K562 (cell line): ENCODE data around the gene NMNAT2. TPM values are rescaled to one million over a fixed set of nuclear protein-coding genes. Genes with fewer than 3 reads are reported as not detected.

ENCODE experiments used
- ATAC-seq: fragments of 200-7000 bp; cut with Tn5 transposase; 3 replicates; pipeline ENCODE4 v1.9.1; 2020; ENCODE audit warnings: moderate library complexity
- BruUV-seq: library from RNA; stranded (reverse); fragments of 400-500 nt; replicated peaks from 2 replicates; lab custom pipeline; 2021; lab: Mats Ljungman, UMichigan
- CTCF ChIA-PET: fragments of 300-600 bp; formaldehyde crosslinking; extraction: SDS; loops from one replicate; lab custom pipeline; 2021; ENCODE audit warnings: low intra/inter-chr PET ratio; lab: Yijun Ruan, JAX
- POLR2A ChIA-PET: fragments of 300-600, 350-650 bp; sonication (Branson Sonifier 250); formaldehyde crosslinking; extraction: SDS; loops from one replicate; lab custom pipeline; 2021; ENCODE audit warnings: antibody characterized with exemption, inconsistent platforms; lab: Yijun Ruan, JAX
- DNase-seq, 4 experiments: peaks; one replicate each; pipeline versions ENCODE4 v3.0.0 to v3.0.0-alpha.2; 2011 to 2018; ENCODE audit warnings: low spot score in 3 of 4, mixed read lengths in 3 of 4; ENCODE audit errors: extremely low read depth in 1 of 4
- FAIRE-seq: peaks from 2 replicates; lab custom pipeline; 2011; peaks lifted over from hg19 to GRCh38; lab: Jason Lieb, UNC
- H2AFZ ChIP-seq: 2 replicates; pipeline ENCODE4 v1.6.0; 2011; ENCODE audit warnings: low read depth, low read length, control low read depth, inconsistent platforms
- H3K27ac ChIP-seq: fragments of 200-600 bp; 3 replicates; pipeline ENCODE4 v1.8.0; 2011; ENCODE audit warnings: low read depth, mild to moderate bottlenecking, control low read depth, inconsistent platforms, low read length, moderate library complexity, mixed read lengths; ENCODE audit errors: extremely low read depth
- H3K27me3 ChIP-seq, 2 experiments: fragments of 300-600 bp in 1 of 2; 2 replicates in 1 of 2; 3 replicates in 1 of 2; pipeline versions ENCODE4 v1.6.0 to v1.8.0; 2011; ENCODE audit warnings: inconsistent platforms in 2 of 2, low read length in 2 of 2, mild to moderate bottlenecking in 1 of 2, mixed read lengths in 1 of 2, moderate library complexity in 1 of 2; ENCODE audit not compliant: control insufficient read depth in 2 of 2, insufficient read depth in 2 of 2
- H3K36me3 ChIP-seq: fragments of 300-600 bp; 3 replicates; pipeline ENCODE4 v1.8.0; 2011; ENCODE audit warnings: mild to moderate bottlenecking, low read length, inconsistent platforms; ENCODE audit not compliant: control insufficient read depth, insufficient read depth
- H3K4me1 ChIP-seq, 2 experiments: fragments of 200-600 bp in 1 of 2; replicated peaks in 1 of 2; 2 replicates in 1 of 2; 3 replicates in 1 of 2; pipeline versions ENCODE4 v1.5.1 to v1.8.0; 2011; ENCODE audit warnings: inconsistent platforms in 2 of 2, low read length in 2 of 2, mild to moderate bottlenecking in 1 of 2, mixed read lengths in 1 of 2, moderate library complexity in 1 of 2; ENCODE audit not compliant: control insufficient read depth in 2 of 2, insufficient read depth in 2 of 2
- H3K4me2 ChIP-seq: 2 replicates; pipeline ENCODE4 v1.6.1; 2011; ENCODE audit warnings: low read length, control low read depth, inconsistent platforms, mixed read lengths; ENCODE audit not compliant: insufficient read depth
- H3K4me3 ChIP-seq: fragments of 200-600 bp; sonication (generic), shearing (Covaris generic); 2 replicates; pipeline ENCODE4 v1.5.1; 2016; ENCODE audit warnings: control low read depth, inconsistent platforms
- H3K79me2 ChIP-seq: fragments of 200-600 bp; 3 replicates; pipeline ENCODE4 v1.8.0; 2011; ENCODE audit warnings: low read length, inconsistent platforms; ENCODE audit not compliant: control insufficient read depth, insufficient read depth
- H3K9ac ChIP-seq, 2 experiments: 2 replicates each; pipeline versions ENCODE4 v1.6.0 to v1.6.1; 2011; ENCODE audit warnings: low read depth in 2 of 2, low read length in 2 of 2, control low read depth in 1 of 2, inconsistent platforms in 1 of 2, mild to moderate bottlenecking in 1 of 2, mixed read lengths in 1 of 2; ENCODE audit not compliant: insufficient read depth in 1 of 2
- H3K9me1 ChIP-seq: one replicate; pipeline ENCODE4 v1.6.0; 2011; ENCODE audit warnings: inconsistent platforms, mild to moderate bottlenecking, low read length, moderate library complexity; ENCODE audit not compliant: control insufficient read depth, insufficient read depth
- H3K9me3 ChIP-seq: replicated peaks from 2 replicates; pipeline ENCODE4 v1.5.1; 2011; ENCODE audit warnings: low read depth, low read length, inconsistent platforms; ENCODE audit not compliant: control insufficient read depth, insufficient read depth
- H4K20me1 ChIP-seq: replicated peaks from 2 replicates; pipeline ENCODE4 v1.6.1; 2011; ENCODE audit warnings: low read length, inconsistent platforms, mixed read lengths; ENCODE audit not compliant: control insufficient read depth, insufficient read depth
- CAMTA2 ChIP-seq: fragments of 250-450 bp; sonication (Bioruptor Pico); conservative IDR thresholded peaks from 2 replicates; pipeline ENCODE4 v1.5.1; 2022
- E2F6 ChIP-seq, 2 experiments: IDR thresholded peaks; 2 replicates each; pipeline ENCODE4 v1.6.1; 2011; ENCODE audit warnings: borderline replicate concordance in 1 of 2, control low read depth in 1 of 2, low read depth in 1 of 2, low read length in 1 of 2, mild to moderate bottlenecking in 1 of 2, mixed read lengths in 1 of 2, moderate library complexity in 1 of 2; ENCODE audit not compliant: insufficient read depth in 1 of 2, insufficient read length in 1 of 2, poor library complexity in 1 of 2, severe bottlenecking in 1 of 2; ENCODE audit errors: extremely low read depth in 1 of 2
- NELFE ChIP-seq: IDR thresholded peaks from 2 replicates; pipeline ENCODE4 v1.6.1; 2011; ENCODE audit warnings: mild to moderate bottlenecking; ENCODE audit not compliant: insufficient read depth, insufficient read length
- NEUROD1 ChIP-seq: fragments of 150-350 bp; IDR thresholded peaks from 2 replicates; pipeline ENCODE4 v1.6.1; 2014; ENCODE audit warnings: borderline replicate concordance, low read length, low read depth; ENCODE audit not compliant: partially characterized antibody
- NFYB ChIP-seq: IDR thresholded peaks from 2 replicates; pipeline ENCODE4 v1.6.1; 2011; ENCODE audit warnings: mild to moderate bottlenecking, moderate library complexity; ENCODE audit not compliant: insufficient read length; ENCODE audit errors: extremely low read depth
- PURB ChIP-seq: sonication (generic); formaldehyde crosslinking; IDR thresholded peaks from 2 replicates; pipeline ENCODE4 v1.9.0; 2021; ENCODE audit warnings: low read depth, mild to moderate bottlenecking, missing genetic modification reagents
- ZHX1 ChIP-seq: fragments of 150-350 bp; conservative IDR thresholded peaks from 2 replicates; pipeline ENCODE4 v1.6.1; 2014; ENCODE audit warnings: low read length
- ZNF134 ChIP-seq: fragments of 250-450 bp; sonication (Bioruptor Pico); conservative IDR thresholded peaks from 2 replicates; pipeline ENCODE4 v1.4.0; 2020
- ZNF263 ChIP-seq: sonication (generic); formaldehyde crosslinking; IDR thresholded peaks from 2 replicates; pipeline ENCODE4 v1.8.0; 2022; ENCODE audit warnings: mild to moderate bottlenecking, missing genetic modification reagents, borderline replicate concordance
- WGBS: fragments of 100-300 bp; shearing (Covaris generic); methylation state at CpG from one replicate; pipeline ENCODE4 v1.1.6; 2016; ENCODE audit warnings: low coverage, mixed read lengths; ENCODE audit not compliant: insufficient coverage; ENCODE audit errors: missing lambda C conversion rate; 5-methylcytosine and 5-hydroxymethylcytosine counted together
- in situ Hi-C: fragments of 300-500 bp; cut with MboI; formaldehyde crosslinking; loops from 4 replicates; pipeline ENCODE4 v1.15.0; 2018; ENCODE audit warnings: inconsistent platforms, mixed read lengths
- intact Hi-C: fragments of 100-400 bp; cut with micrococcal nuclease; formaldehyde crosslinking; loops from 2 replicates; pipeline ENCODE4 v1.14.2; 2022
- polyA plus RNA-seq, 8 experiments: library from polyadenylated mRNA; depleted of rRNA in 4 of 8; stranded (reverse) in 5 of 8; unstranded in 3 of 8; fragments of >200 nt; fragmentation: Nextera tagmentation in 2 of 8; fragmentation: Illumina TruSeq in 1 of 8; extraction: Ambion mirVana in 2 of 8; extraction: Trizol in 1 of 8; gene quantifications; 2 replicates each; pipeline versions ENCODE4 v1.2.1 to v1.2.3, GENCODE V29; 2011 to 2014; ENCODE audit warnings: inconsistent platforms in 1 of 8, missing spikeins in 1 of 8
- total RNA-seq, 7 experiments: library from RNA; depleted of rRNA in 6 of 7; stranded (reverse); fragments of >200 nt in 6 of 7; fragmentation: Illumina TruSeq in 2 of 7; extraction: Trizol in 2 of 7; gene quantifications; 2 replicates each; pipeline versions ENCODE4 v1.2.1 to v1.2.3, GENCODE V29; 2011 to 2021; ENCODE audit warnings: low replicate concordance in 1 of 7
- TF ChIP-seq, protein P1 (sequence below): fragments of 200-800 bp; sonication (Bioruptor generic); IDR thresholded peaks from 2 replicates; pipeline ENCODE4 v1.6.1; 2017; ENCODE audit warnings: missing genetic modification characterization, missing compliant biosample characterization
- TF ChIP-seq, protein P2 (sequence below): fragments of 250-450 bp; sonication (Bioruptor Pico); IDR thresholded peaks from 2 replicates; pipeline ENCODE4 v1.8.0; 2022; ENCODE audit warnings: moderate library complexity, mild to moderate bottlenecking, inconsistent platforms
- TF ChIP-seq, protein P3 (sequence below), 3 experiments: IDR thresholded peaks in 2 of 3; conservative IDR thresholded peaks in 1 of 3; 2 replicates each; pipeline ENCODE4 v1.5.1; 2011 to 2012; ENCODE audit warnings: low read length in 3 of 3, mild to moderate bottlenecking in 3 of 3, control low read depth in 2 of 3, improper control_type of control experiment in 1 of 3, inconsistent platforms in 1 of 3, low read depth in 1 of 3, mixed read lengths in 1 of 3, moderate library complexity in 1 of 3; ENCODE audit not compliant: insufficient read depth in 2 of 3

The NMNAT2 gene
- total and polyA plus RNA-seq, 9 of the 15 experiments (the other 6 are each of a cell fraction or from before 2014, with no cell fraction given): not detected

DNA sequence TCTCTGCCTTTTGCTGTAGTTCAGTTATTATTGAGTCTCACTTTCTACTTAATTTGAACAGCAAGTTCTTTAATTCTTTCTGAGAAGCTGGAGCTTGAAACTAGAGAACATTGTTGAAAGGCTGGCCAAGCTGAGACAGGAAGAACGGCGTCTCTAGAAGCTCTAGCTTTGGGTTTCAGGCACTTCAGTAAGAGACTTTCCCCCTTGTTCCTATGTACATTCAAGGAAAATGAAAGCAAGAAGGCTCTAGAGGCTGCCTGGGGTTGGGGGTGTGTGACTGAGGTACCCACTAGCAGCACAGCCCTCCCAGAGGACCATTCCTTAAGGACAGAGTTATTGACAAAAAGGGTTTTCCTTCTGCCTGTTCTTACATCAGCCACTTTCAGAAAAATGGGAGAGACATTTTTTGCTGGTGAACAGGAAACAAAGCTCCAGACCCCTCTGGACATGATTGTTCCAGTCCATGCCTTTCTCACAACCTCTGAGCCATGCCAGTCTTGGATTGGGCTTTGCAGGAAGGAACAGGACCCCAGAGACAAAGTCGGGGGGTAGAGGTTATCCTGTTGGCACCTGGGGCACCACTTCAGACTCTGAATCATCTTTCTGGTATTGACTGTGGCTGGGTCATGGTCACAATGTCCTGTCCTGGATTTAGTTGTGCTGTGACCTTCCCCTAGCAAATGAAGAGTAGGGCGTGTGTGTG, 169.0 kb downstream of the NMNAT2 start:
- no TSS peak for BruUV-seq
- CTCF ChIA-PET: no interaction called here
- 0% methylated on average over 4 of the region's 4 CpGs for WGBS
- no peak for TF ChIP-seq CAMTA2 (CRISPR knock-in tag)
- TF ChIP-seq, protein P1, sequence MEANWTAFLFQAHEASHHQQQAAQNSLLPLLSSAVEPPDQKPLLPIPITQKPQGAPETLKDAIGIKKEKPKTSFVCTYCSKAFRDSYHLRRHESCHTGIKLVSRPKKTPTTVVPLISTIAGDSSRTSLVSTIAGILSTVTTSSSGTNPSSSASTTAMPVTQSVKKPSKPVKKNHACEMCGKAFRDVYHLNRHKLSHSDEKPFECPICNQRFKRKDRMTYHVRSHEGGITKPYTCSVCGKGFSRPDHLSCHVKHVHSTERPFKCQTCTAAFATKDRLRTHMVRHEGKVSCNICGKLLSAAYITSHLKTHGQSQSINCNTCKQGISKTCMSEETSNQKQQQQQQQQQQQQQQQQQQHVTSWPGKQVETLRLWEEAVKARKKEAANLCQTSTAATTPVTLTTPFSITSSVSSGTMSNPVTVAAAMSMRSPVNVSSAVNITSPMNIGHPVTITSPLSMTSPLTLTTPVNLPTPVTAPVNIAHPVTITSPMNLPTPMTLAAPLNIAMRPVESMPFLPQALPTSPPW (CRISPR knock-in tag): no peak
- TF ChIP-seq NELFE: no peak
- TF ChIP-seq ZNF134 (CRISPR knock-in tag): no peak
- TF ChIP-seq NEUROD1: no peak
- TF ChIP-seq, protein P2, sequence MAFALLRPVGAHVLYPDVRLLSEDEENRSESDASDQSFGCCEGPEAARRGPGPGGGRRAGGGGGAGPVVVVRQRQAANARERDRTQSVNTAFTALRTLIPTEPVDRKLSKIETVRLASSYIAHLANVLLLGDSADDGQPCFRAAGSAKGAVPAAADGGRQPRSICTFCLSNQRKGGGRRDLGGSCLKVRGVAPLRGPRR (CRISPR knock-in tag): no peak
- no peak for TF ChIP-seq NFYB
- no peak for TF ChIP-seq E2F6 (IDR thresholded peaks at IDR 0.05; ENCODE audit: borderline replicate concordance in 1 of 2, extremely low read depth in 1 of 2, insufficient read depth in 1 of 2, insufficient read length in 1 of 2, low read depth in 1 of 2, low read length in 1 of 2, poor library complexity in 1 of 2, severe bottlenecking in 1 of 2)
- TF ChIP-seq ZNF263 (CRISPR knock-in tag): no peak
- TF ChIP-seq, protein P3, sequence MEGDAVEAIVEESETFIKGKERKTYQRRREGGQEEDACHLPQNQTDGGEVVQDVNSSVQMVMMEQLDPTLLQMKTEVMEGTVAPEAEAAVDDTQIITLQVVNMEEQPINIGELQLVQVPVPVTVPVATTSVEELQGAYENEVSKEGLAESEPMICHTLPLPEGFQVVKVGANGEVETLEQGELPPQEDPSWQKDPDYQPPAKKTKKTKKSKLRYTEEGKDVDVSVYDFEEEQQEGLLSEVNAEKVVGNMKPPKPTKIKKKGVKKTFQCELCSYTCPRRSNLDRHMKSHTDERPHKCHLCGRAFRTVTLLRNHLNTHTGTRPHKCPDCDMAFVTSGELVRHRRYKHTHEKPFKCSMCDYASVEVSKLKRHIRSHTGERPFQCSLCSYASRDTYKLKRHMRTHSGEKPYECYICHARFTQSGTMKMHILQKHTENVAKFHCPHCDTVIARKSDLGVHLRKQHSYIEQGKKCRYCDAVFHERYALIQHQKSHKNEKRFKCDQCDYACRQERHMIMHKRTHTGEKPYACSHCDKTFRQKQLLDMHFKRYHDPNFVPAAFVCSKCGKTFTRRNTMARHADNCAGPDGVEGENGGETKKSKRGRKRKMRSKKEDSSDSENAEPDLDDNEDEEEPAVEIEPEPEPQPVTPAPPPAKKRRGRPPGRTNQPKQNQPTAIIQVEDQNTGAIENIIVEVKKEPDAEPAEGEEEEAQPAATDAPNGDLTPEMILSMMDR (IDR thresholded peaks at IDR 0.05 in 2 of 3, conservative IDR thresholded peaks at IDR 0.05 in 1 of 3; ENCODE audit: insufficient read depth in 2 of 3, low read depth in 1 of 3, low read length in 3 of 3): no peak
- TF ChIP-seq ZHX1: no peak
- TF ChIP-seq PURB: no peak

More for the DNA sequence above, 169.0 kb downstream of the NMNAT2 start:
- Histone ChIP-seq H3K27ac (no peak overlapping the region), H4K20me1 (no peaks in the 10 kb centered on the region), H3K79me2 (no peaks in the 10 kb centered on the region), H3K9ac (no peak overlapping the region), H3K36me3 (no peaks in the 10 kb centered on the region), H2AFZ (no peak overlapping the region), H3K4me1 (no peaks in the 10 kb centered on the region), H3K4me2 (no peak overlapping the region), H3K27me3 (peaks cover 0 to 16% of the 10 kb centered on the region in 2 experiments; a peak in 2 of 5 replicates), H3K4me3 (no peak overlapping the region), H3K9me1 (no peaks in the 10 kb centered on the region), H3K9me3 (no peaks in the 10 kb centered on the region)
- POLR2A ChIA-PET: interaction anchor here (0.6 kb wide), 1 partner anchor 1643 kb away, joined by 3 read pairs; no protein-coding TSS in a partner anchor
- FAIRE-seq (no peak), ATAC-seq (no peak), DNase-seq (no peak)
- intact Hi-C loops: no loop called here
- in situ Hi-C loops: loop anchor here (25.0 kb wide), 1 partner anchor 287 kb away; the partner anchor contains the start of gene SHCBP1L
